Superior temporal gyrus (tissue), 1 donor: ENCODE results near the gene SIGMAR1.
A peak's percentile ranks its signal among the peaks of the same experiment; 100 is the strongest.

Source experiments
- DNase-seq: peaks from one replicate; pipeline ENCODE4 v3.0.0-alpha.2; 2016; ENCODE audit errors: extremely low spot score

SIGMAR1 gene

GRCh38 chr9:34637356-34638137 lies at the start of gene SIGMAR1:
SIGMAR1 (minus strand) TSS chr9:34637787; CDS start chr9:34637697, 90 bp downstream.
- DNase-seq, result peak; percentile 96

- DNase-seq, result no peak
These were observed 49.1 kb upstream of the SIGMAR1 start for GRCh38 chr9:34686732-34687131.

GRCh38 chr9:34686231-34686630 lies 48.6 kb upstream of the SIGMAR1 start:
- no peak for DNase-seq

GRCh38 chr9:34685591-34685990 lies 48.0 kb upstream of the SIGMAR1 start:
- no peak for DNase-seq

GRCh38 chr9:34684816-34685215 lies 47.2 kb upstream of the SIGMAR1 start:
- no peak for DNase-seq

GRCh38 chr9:34684145-34684544 lies 46.6 kb upstream of the SIGMAR1 start:
- DNase-seq, result no peak

- no peak for DNase-seq
These were observed 38.3 kb upstream of the SIGMAR1 start for GRCh38 chr9:34675869-34676268.

GRCh38 chr9:34675048-34675714 lies 37.6 kb upstream of the SIGMAR1 start:
- peak; percentile 17 for DNase-seq

- no peak for DNase-seq
These were observed 36.9 kb upstream of the SIGMAR1 start for GRCh38 chr9:34674440-34674839.

- DNase-seq, result no peak
These were observed 33.7 kb upstream of the SIGMAR1 start for GRCh38 chr9:34671307-34671706.

GRCh38 chr9:34669809-34670562 lies 32.4 kb upstream of the SIGMAR1 start:
- DNase-seq, result no peak

- peak; percentile 97 for DNase-seq
These were observed 28.0 kb upstream of the SIGMAR1 start for GRCh38 chr9:34665381-34666250.

- no peak for DNase-seq
These were observed 27.4 kb upstream of the SIGMAR1 start for GRCh38 chr9:34665067-34665380.

- peak; percentile 80 for DNase-seq
These were observed 26.9 kb upstream of the SIGMAR1 start for GRCh38 chr9:34664281-34665066.

- DNase-seq, result no peak
These were observed 25.7 kb upstream of the SIGMAR1 start for GRCh38 chr9:34663303-34663605.

- no peak for DNase-seq
These were observed 25.1 kb upstream of the SIGMAR1 start, which contains the start of gene CCL27 for GRCh38 chr9:34662526-34663302. CCL27 (minus strand) TSS chr9:34662657; CDS start chr9:34662633, 24 bp downstream.

- no peak for DNase-seq
These were observed 22.1 kb upstream of the SIGMAR1 start for GRCh38 chr9:34659592-34660253.

GRCh38 chr9:34658461-34658860 lies 20.9 kb upstream of the SIGMAR1 start:
- DNase-seq, result no peak

GRCh38 chr9:34656992-34657391 lies 19.4 kb upstream of the SIGMAR1 start:
- DNase-seq, result no peak

- no peak for DNase-seq
These were observed 17.8 kb upstream of the SIGMAR1 start for GRCh38 chr9:34655394-34655793.
